ENCODE data around the gene PEX5L.

GRCh38 chr3:179887295-179887943 lies 149.3 kb downstream of the PEX5L start:
- TF ChIP-seq GATA3 (IDR thresholded peaks at IDR 0.05; ENCODE audit: low read depth, low read length), result no peak
- no peak for TF ChIP-seq GATA2 (IDR thresholded peaks at IDR 0.05; ENCODE audit: low read depth, low read length)

All from SH-SY5Y (cell line).